Neural progenitor cell (in vitro differentiated cells): ENCODE results near the gene ATL2.

Source experiments
- CTCF ChIP-seq: fragments of 200-600 bp; sonication (generic); IDR thresholded peaks from 2 replicates; pipeline ENCODE4 v1.5.1; 2017; ENCODE audit warnings: antibody characterized with exemption, mild to moderate bottlenecking
- EZH2 ChIP-seq: fragments of 200-600 bp; sonication (generic); IDR thresholded peaks from 2 replicates; pipeline ENCODE4 v1.6.1; 2017; ENCODE audit warnings: antibody characterized with exemption, mild to moderate bottlenecking, moderate library complexity
- EZH2phosphoT487 ChIP-seq: fragments of 200-600 bp; sonication (generic); IDR thresholded peaks from 2 replicates; pipeline ENCODE4 v1.6.1; 2017; ENCODE audit warnings: antibody characterized with exemption

GRCh38 chr2:38269421-38269820, 107.7 kb downstream of the ATL2 start:
- TF ChIP-seq CTCF, result no peak
- TF ChIP-seq EZH2, result no peak
- no peak for TF ChIP-seq EZH2phosphoT487
